Keratinocyte (primary cell): ENCODE data around the gene C5.

ENCODE experiments used
- EZH2 ChIP-seq: IDR thresholded peaks from one replicate; pipeline ENCODE4 v1.6.1; 2012; ENCODE audit warnings: inconsistent platforms, mild to moderate bottlenecking, low read length, moderate library complexity
- TF ChIP-seq, protein P1 (sequence below), 3 experiments: IDR thresholded peaks in 1 of 3; conservative IDR thresholded peaks in 1 of 3; optimal IDR thresholded peaks in 1 of 3; 2 replicates in 2 of 3; 3 replicates in 1 of 3; pipeline versions ENCODE3 to v1.5.1; 2011; ENCODE audit warnings: low read length in 3 of 3, mild to moderate bottlenecking in 3 of 3, moderate library complexity in 2 of 3, control low read depth in 1 of 3, inconsistent platforms in 1 of 3; ENCODE audit not compliant: insufficient read depth in 2 of 3; ENCODE audit errors: extremely low read depth in 1 of 3

GRCh38 chr9:120978987-120979386, 71.1 kb downstream of the C5 start:
- TF ChIP-seq, protein P1, sequence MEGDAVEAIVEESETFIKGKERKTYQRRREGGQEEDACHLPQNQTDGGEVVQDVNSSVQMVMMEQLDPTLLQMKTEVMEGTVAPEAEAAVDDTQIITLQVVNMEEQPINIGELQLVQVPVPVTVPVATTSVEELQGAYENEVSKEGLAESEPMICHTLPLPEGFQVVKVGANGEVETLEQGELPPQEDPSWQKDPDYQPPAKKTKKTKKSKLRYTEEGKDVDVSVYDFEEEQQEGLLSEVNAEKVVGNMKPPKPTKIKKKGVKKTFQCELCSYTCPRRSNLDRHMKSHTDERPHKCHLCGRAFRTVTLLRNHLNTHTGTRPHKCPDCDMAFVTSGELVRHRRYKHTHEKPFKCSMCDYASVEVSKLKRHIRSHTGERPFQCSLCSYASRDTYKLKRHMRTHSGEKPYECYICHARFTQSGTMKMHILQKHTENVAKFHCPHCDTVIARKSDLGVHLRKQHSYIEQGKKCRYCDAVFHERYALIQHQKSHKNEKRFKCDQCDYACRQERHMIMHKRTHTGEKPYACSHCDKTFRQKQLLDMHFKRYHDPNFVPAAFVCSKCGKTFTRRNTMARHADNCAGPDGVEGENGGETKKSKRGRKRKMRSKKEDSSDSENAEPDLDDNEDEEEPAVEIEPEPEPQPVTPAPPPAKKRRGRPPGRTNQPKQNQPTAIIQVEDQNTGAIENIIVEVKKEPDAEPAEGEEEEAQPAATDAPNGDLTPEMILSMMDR (optimal IDR thresholded peaks at IDR 0.05 in 1 of 3, IDR thresholded peaks at IDR 0.05 in 1 of 3, conservative IDR thresholded peaks at IDR 0.05 in 1 of 3; ENCODE audit: extremely low read depth in 1 of 3, insufficient read depth in 2 of 3, low read length in 3 of 3): no peak
- TF ChIP-seq EZH2: no peak
